GM19239 (cell line): ENCODE data around the gene CKAP5.
"Not testable (repeated sequence)": the region's sequence is repeated elsewhere in the genome, so short reads cannot be mapped to it uniquely, and the experiment has no call there.

ENCODE experiments used
- DNase-seq: peaks from one replicate; pipeline ENCODE4 v3.0.0; 2011; ENCODE audit warnings: low spot score; ENCODE audit not compliant: insufficient read length
- FAIRE-seq: peaks from 2 replicates; lab custom pipeline; 2011; peaks lifted over from hg19 to GRCh38; lab: Jason Lieb, UNC

The CKAP5 gene

GRCh38 chr11:46731545-46731944 is 114.5 kb downstream of the CKAP5 start:
- no peak for DNase-seq
- FAIRE-seq, result no peak

- FAIRE-seq, result no peak
- DNase-seq, result no peak
These were observed 116.7 kb downstream of the CKAP5 start for GRCh38 chr11:46729110-46730027.

GRCh38 chr11:46728659-46729040 is 117.4 kb downstream of the CKAP5 start:
- no peak for DNase-seq
- FAIRE-seq, result no peak

- FAIRE-seq (no peak), DNase-seq (no peak)
These were observed 118.0 kb downstream of the CKAP5 start for GRCh38 chr11:46727952-46728658.

- FAIRE-seq, result no peak
- no peak for DNase-seq
These were observed 119.7 kb downstream of the CKAP5 start for GRCh38 chr11:46726206-46726862.

GRCh38 chr11:46725338-46726205 is 120.5 kb downstream of the CKAP5 start:
- no peak for DNase-seq
- FAIRE-seq, result no peak

- FAIRE-seq, result no peak
- no peak for DNase-seq
These were observed 122.0 kb downstream of the CKAP5 start for GRCh38 chr11:46724088-46724487.

- no peak for FAIRE-seq
These were observed 122.8 kb downstream of the CKAP5 start for GRCh38 chr11:46723359-46723680.

GRCh38 chr11:46722566-46723358 is 123.3 kb downstream of the CKAP5 start:
- no peak for FAIRE-seq
- no peak for DNase-seq

More at GRCh38 chr11:46723359-46723680, 122.8 kb downstream of the CKAP5 start:
- no peak for DNase-seq

- FAIRE-seq (no peak), DNase-seq (no peak)
These were observed 124.8 kb downstream of the CKAP5 start for GRCh38 chr11:46721286-46721685.

- no peak for DNase-seq
- no peak for FAIRE-seq
These were observed 126.4 kb downstream of the CKAP5 start for GRCh38 chr11:46719543-46720218.

GRCh38 chr11:46719048-46719542 is 127.0 kb downstream of the CKAP5 start, which contains the start of gene F2:
TSS of gene F2 (plus strand) at chr11:46719213. CDS start at chr11:46719236, 23 bp downstream.
- no peak for DNase-seq
- FAIRE-seq, result no peak

- DNase-seq (no peak), FAIRE-seq (no peak)
These were observed 127.7 kb downstream of the CKAP5 start for GRCh38 chr11:46718155-46719019.

GRCh38 chr11:46717825-46718154 is 128.3 kb downstream of the CKAP5 start:
- not testable (repeated sequence) for DNase-seq, FAIRE-seq

GRCh38 chr11:46712874-46713576 is 133.1 kb downstream of the CKAP5 start:
- FAIRE-seq (no peak), DNase-seq (no peak)

- no peak for FAIRE-seq
- no peak for DNase-seq
These were observed 134.8 kb downstream of the CKAP5 start for GRCh38 chr11:46711303-46711702.

- DNase-seq (no peak), FAIRE-seq (no peak)
These were observed 135.2 kb downstream of the CKAP5 start for GRCh38 chr11:46710821-46711269.
